H7 (cell line): ENCODE measurements around the gene NKX2-4. TPM values are rescaled to one million over a fixed set of nuclear protein-coding genes. Genes with fewer than 3 reads are reported as not detected.

Source experiments
- DNase-seq: peaks from one replicate; pipeline ENCODE4 v3.0.0; 2012
- H3K27me3 ChIP-seq: 2 replicates; pipeline ENCODE4 v1.6.0; 2011; ENCODE audit warnings: mild to moderate bottlenecking, low read length; ENCODE audit not compliant: control insufficient read depth, insufficient read depth
- H3K36me3 ChIP-seq: replicated peaks from 2 replicates; pipeline ENCODE4 v1.5.1; 2011; ENCODE audit warnings: low read length; ENCODE audit not compliant: control insufficient read depth, insufficient read depth
- H3K4me3 ChIP-seq: 2 replicates; pipeline ENCODE4 v1.5.1; 2011; ENCODE audit warnings: low read depth, mild to moderate bottlenecking, control low read depth, low read length, moderate library complexity; ENCODE audit not compliant: insufficient read depth
- total RNA-seq: library from RNA; depleted of rRNA; stranded (reverse); fragments of >200 nt; shearing (Covaris generic); gene quantifications from 2 replicates; pipeline ENCODE4 v1.2.3, GENCODE V29; 2014

Gene NKX2-4
- total RNA-seq, 1 experiment from 2014 or later, result not detected

DNA sequence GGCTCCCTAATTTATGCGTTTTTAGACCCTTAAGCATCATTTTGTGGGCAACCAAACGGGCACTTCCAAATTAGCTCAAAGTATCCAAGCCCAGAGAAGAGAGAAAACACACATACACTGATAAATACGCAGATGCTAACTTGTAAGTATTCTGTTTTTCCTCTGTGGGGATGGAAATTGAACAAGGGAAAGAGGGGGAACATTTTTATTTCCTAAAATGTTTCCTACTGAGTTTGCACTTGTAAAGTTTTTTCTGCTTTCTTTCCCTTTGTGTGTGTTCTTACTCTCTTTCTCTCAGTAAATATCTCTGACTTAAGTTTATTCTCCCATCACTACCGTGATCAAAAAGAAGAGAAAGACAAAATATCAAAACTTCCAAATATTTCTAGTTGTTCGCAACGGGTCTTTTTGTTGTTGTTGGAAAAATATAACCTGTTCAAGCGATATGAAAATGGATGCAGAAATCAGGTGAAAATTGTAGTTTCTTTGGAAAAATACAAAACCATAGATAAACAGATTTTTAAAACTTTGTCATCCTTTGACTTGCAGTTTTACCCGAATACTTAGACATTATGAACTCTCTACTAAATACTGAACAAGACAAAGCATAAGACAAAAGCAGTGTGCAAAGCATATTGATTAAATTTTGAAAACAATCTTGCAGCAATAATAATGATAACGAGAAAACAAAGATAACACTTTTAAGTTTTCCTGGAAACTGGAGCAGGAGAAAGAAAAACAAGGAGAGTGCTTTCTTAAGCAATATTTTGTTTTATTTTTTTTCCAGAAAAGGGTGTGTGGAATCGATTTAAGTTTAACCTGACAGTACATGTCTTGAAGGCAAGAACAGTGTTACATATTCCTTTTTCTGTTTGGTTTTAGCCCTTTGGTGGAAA is 1.0 kb upstream of the NKX2-4 start:
- DNase-seq, result no peak
- no peak overlapping the region for H3K4me3 ChIP-seq
- peaks cover 87% of the 10 kb centered on the region for H3K27me3 ChIP-seq
- H3K36me3 ChIP-seq, result no peaks in the 10 kb centered on the region

DNA sequence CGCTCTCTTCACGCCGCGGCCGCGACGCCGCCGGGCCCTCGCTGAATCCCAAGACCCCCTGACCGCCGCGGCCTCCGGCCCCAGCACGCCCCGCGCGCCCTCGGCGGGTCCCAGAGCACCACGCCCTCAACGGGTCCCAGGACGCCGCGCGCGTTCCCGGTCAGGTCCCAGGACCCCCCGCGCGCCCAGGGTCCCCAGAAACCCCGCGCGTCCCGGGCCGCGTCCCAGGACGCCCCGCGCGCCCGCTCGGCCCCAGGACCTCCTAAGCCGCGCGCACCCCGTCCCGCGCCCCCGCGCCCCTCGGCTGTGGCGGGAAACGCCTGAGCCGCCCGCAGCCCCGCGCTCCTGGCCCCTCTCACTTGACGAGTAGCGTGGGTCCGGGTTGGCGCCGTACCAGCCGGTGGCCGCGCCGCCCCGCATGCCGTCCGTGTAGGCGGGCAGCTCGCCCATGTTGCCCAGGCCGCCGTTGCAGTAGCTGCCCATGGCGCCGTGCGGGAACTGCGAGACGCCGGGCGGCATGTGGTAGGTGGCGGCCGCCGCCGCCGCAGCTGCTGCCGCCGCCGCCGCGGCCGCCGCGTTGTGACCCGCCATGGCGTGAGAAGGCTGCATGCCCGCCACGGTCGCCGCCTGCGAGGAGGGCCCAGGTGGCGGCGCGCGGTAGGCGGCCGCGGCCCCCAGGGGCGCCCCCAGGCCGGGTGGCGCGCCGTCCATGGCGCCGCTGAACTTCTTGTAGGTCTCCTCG is 556 bp downstream of the NKX2-4 start:
- peak; percentile 70 for DNase-seq
- Histone ChIP-seq H3K36me3 (no peaks in the 10 kb centered on the region), H3K4me3 (peak overlapping the region; percentile 25; the same call in 1 of the 2 replicates)

GRCh38 chr20:21395666-21396598 is 1.4 kb downstream of the NKX2-4 start:
- Histone ChIP-seq H3K4me3 (peak overlapping the region; percentile 20; the same call in 1 of the 2 replicates), H3K36me3 (no peaks in the 10 kb centered on the region), H3K27me3 (peaks cover 98% of the 10 kb centered on the region)
- peak; percentile 75 for DNase-seq

More for the DNA sequence above, 556 bp downstream of the NKX2-4 start:
- H3K27me3 ChIP-seq, result peaks cover 94% of the 10 kb centered on the region

DNA sequence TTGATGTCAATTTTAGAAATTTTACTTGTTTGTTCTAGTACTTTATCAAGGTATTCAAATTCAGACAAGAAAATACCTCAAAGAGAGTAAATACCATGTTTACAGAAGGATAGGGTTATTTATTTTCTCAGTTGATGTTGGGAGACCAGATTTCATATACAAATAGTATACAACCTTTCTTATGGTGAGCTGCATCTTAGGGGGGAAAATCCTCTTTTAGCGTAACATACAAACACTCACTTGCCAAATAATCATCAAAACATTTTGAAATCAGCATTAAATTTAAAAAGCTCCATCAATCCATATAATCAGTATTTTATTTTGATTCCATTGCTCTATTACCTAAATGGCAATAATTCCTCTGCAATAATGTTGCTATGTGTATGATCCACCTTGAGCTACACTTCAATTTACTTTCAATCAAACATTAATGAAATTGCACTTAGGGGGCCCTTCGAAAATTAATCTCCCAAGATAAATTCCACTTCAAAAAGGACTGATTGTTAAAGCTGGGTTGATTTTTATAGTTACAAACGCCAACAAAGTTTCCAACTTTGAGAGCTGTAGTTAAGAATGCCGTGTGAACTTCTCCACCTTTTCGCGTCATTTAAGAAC is 2.2 kb downstream of the NKX2-4 start:
- no peak for DNase-seq
- Histone ChIP-seq H3K4me3 (no peak overlapping the region), H3K36me3 (no peaks in the 10 kb centered on the region), H3K27me3 (peaks cover 97% of the 10 kb centered on the region)

- Histone ChIP-seq H3K36me3 (no peaks in the 10 kb centered on the region), H3K27me3 (peaks cover 91% of the 10 kb centered on the region), H3K4me3 (no peak overlapping the region)
- no peak for DNase-seq
These were observed 2.8 kb downstream of the NKX2-4 start for GRCh38 chr20:21394551-21394950.

DNA sequence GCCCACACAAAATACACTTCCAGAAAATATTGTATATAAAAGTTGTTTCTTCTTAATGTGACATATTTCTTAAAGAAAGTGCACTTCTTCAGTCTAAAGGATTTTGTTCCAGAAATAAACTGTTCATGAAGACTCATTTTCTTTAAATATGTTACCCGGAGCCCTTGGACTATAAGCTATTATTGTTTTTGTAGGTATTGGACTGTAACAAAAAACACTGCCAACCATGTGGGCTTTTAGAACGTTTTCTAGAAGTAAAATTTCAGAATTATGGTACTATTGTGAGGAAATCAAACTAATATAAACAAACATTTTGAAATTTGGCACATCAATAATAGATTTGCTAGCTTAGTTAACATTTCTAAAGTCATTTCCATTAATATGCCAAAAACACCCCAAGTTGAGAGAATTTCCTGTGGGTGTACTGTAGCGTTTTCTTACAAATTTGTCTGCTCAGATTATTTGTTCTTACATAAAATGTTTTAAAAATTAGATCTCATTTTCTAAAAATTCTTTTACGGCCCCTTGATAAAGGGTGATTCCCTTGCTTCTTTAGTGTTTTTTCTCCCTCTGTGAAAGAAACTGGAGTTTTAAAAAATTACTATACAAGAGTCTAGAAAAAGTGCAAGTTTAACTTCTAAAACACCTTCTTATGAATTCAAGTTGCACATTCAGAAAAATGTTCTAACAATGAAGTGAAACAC is 3.4 kb downstream of the NKX2-4 start:
- H3K27me3 ChIP-seq, result peaks cover 86% of the 10 kb centered on the region
- DNase-seq, result no peak
- no peak overlapping the region for H3K4me3 ChIP-seq
- no peaks in the 10 kb centered on the region for H3K36me3 ChIP-seq

GRCh38 chr20:21393166-21393565 is 4.2 kb downstream of the NKX2-4 start:
- H3K27me3 ChIP-seq, result peaks cover 78% of the 10 kb centered on the region
- no peak overlapping the region for H3K4me3 ChIP-seq
- no peak for DNase-seq
- no peaks in the 10 kb centered on the region for H3K36me3 ChIP-seq

- Histone ChIP-seq H3K36me3 (no peaks in the 10 kb centered on the region), H3K27me3 (peaks cover 66% of the 10 kb centered on the region), H3K4me3 (peak overlapping the region; percentile 27; the same call in 1 of the 2 replicates)
- no peak for DNase-seq
These were observed 5.4 kb downstream of the NKX2-4 start for GRCh38 chr20:21391972-21392352.

- H3K4me3 ChIP-seq, result peak overlapping the region; percentile 27
- peak; percentile 74 for DNase-seq
- H3K36me3 ChIP-seq, result 0 out of 2 replicates have a peak, but pooled peaks cover 2% of the 10 kb centered on the region
- H3K27me3 ChIP-seq, result peaks cover 60% of the 10 kb centered on the region
These were observed 5.9 kb downstream of the NKX2-4 start for GRCh38 chr20:21391185-21391971.

DNA sequence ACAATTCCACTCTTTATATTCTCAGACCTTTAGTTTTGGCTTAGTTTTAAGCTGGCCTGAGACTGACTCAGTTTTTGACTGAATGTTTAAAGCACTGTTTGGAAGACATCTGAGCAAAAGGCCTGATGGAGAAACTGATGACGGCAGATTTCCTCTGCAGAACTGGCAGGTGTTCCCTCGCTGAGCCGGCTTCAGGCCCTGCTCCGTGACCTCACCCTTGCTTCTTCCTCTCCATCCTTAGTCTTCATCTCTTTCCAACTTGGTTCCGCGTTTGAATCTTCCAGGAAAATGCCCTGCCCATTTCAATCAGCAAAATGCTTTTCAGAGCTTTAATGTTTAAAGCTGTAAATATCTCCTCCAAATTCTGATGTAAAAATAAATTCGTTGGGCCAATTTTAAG is 6.6 kb downstream of the NKX2-4 start:
- Histone ChIP-seq H3K36me3 (0 out of 2 replicates have a peak, but pooled peaks cover 2% of the 10 kb centered on the region), H3K4me3 (no peak overlapping the region), H3K27me3 (peaks cover 54% of the 10 kb centered on the region)
- DNase-seq, result no peak

- H3K36me3 ChIP-seq, result 0 out of 2 replicates have a peak, but pooled peaks cover 3% of the 10 kb centered on the region
- H3K27me3 ChIP-seq, result peaks cover 40% of the 10 kb centered on the region
- DNase-seq, result no peak
These were observed 8.0 kb downstream of the NKX2-4 start for GRCh38 chr20:21389368-21389767.

GRCh38 chr20:21388566-21388965 is 8.8 kb downstream of the NKX2-4 start:
- Histone ChIP-seq H3K27me3 (peaks cover 32% of the 10 kb centered on the region), H3K36me3 (0 out of 2 replicates have a peak, but pooled peaks cover 3% of the 10 kb centered on the region)

More at GRCh38 chr20:21389368-21389767, 8.0 kb downstream of the NKX2-4 start:
- H3K4me3 ChIP-seq, result no peak overlapping the region

More at GRCh38 chr20:21388566-21388965, 8.8 kb downstream of the NKX2-4 start:
- DNase-seq, result no peak
- H3K4me3 ChIP-seq, result no peak overlapping the region
